Lower leg skin (tissue), 3 donors: ENCODE measurements around the gene TAF1D.

Source experiments
- CTCF ChIP-seq, 3 donors: fragments of 450-650 bp; IDR thresholded peaks; one replicate each; pipeline ENCODE4 v1.5.1; 2016; ENCODE audit warnings: antibody characterized with exemption in 3 of 3, mild to moderate bottlenecking in 3 of 3, moderate library complexity in 2 of 3
- POLR2A ChIP-seq, 2 donors: fragments of 450-650 bp; IDR thresholded peaks; one replicate each; pipeline ENCODE4 v1.6.1; 2016 to 2017; ENCODE audit warnings: antibody characterized with exemption in 2 of 2, mild to moderate bottlenecking in 1 of 2, moderate library complexity in 1 of 2

DNA sequence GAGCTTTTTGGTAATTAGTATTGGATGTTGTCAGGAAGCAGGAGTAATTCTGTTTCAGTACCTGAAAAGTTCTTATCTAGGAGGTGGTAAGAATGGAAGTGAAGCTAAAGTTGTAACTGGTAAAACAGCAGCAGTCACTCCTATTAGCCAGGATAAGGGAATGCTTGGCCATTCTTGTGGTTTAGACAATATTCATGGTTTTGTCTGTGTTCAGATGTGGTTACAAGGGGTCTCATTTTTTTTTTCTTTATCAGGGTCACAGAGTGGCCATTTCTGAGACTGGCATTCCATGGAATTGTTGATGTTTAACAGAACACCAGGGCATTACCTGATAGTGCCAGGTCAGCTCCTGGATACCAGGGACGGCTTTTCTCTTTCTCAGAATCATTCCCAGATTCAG lies 23.8 kb downstream of the TAF1D start:
- TF ChIP-seq CTCF (IDR thresholded peaks at IDR 0.05) (no peak), POLR2A (IDR thresholded peaks at IDR 0.05) (no peak)
